HG03432 (cell line): ENCODE results near the gene MMP23B.

Experiments
- ATAC-seq: cut with Tn5 transposase; IDR thresholded peaks from one replicate; pipeline ENCODE4 v1.9.1; 2021; ENCODE audit warnings: mild to moderate bottlenecking, moderate library complexity; ENCODE audit not compliant: unreplicated experiment

The MMP23B gene

GRCh38 chr1:1602304-1602967 is 29.5 kb upstream of the MMP23B start:
- no peak for ATAC-seq

- ATAC-seq, result no peak
Observed at GRCh38 chr1:1602968-1603506, 28.9 kb upstream of the MMP23B start.

- no peak for ATAC-seq
Observed at GRCh38 chr1:1603671-1604373, 28.2 kb upstream of the MMP23B start.

- no peak for ATAC-seq
Observed at GRCh38 chr1:1604374-1605033, 27.5 kb upstream of the MMP23B start.

GRCh38 chr1:1605034-1605591 is 26.9 kb upstream of the MMP23B start:
- no peak for ATAC-seq

- no peak for ATAC-seq
Observed at GRCh38 chr1:1605724-1606123, 26.2 kb upstream of the MMP23B start.

- ATAC-seq, result no peak
Observed at GRCh38 chr1:1606232-1606631, 25.7 kb upstream of the MMP23B start.

- no peak for ATAC-seq
Observed at GRCh38 chr1:1609822-1610485, 22.0 kb upstream of the MMP23B start.

- no peak for ATAC-seq
Observed at GRCh38 chr1:1610796-1611195, 21.2 kb upstream of the MMP23B start.

- no peak for ATAC-seq
Observed at GRCh38 chr1:1612104-1612400, 19.9 kb upstream of the MMP23B start.

GRCh38 chr1:1613509-1614082 is 18.4 kb upstream of the MMP23B start:
- no peak for ATAC-seq

GRCh38 chr1:1614204-1614953 is 17.6 kb upstream of the MMP23B start:
- ATAC-seq, result no peak

- ATAC-seq, result no peak
Observed at GRCh38 chr1:1614954-1615255, 17.1 kb upstream of the MMP23B start.

- ATAC-seq, result peak; percentile 82
Observed at GRCh38 chr1:1615256-1616044, 16.5 kb upstream of the MMP23B start, which contains the start of gene MIB2. TSS of gene MIB2 (plus strand) at chr1:1615500. CDS start at chr1:1623453, 7,953 bp downstream.

GRCh38 chr1:1616045-1616790 is 15.8 kb upstream of the MMP23B start:
- ATAC-seq, result peak; percentile 24

GRCh38 chr1:1616838-1617237 is 15.1 kb upstream of the MMP23B start:
- ATAC-seq, result no peak

GRCh38 chr1:1617516-1617915 is 14.5 kb upstream of the MMP23B start:
- ATAC-seq, result no peak

GRCh38 chr1:1617925-1618324 is 14.0 kb upstream of the MMP23B start:
- ATAC-seq, result no peak
